CD4-positive, alpha-beta T cell treated with Interleukin-15 for 1 hour (primary cell): ENCODE data around the gene CRYBA1.
"Not testable (repeated sequence)": the region's sequence is repeated elsewhere in the genome, so short reads cannot be mapped to it uniquely, and the experiment has no call there.

Experiments
- DNase-seq: peaks from one replicate; pipeline ENCODE4 v3.0.0-alpha.2; 2020

The CRYBA1 gene

DNA sequence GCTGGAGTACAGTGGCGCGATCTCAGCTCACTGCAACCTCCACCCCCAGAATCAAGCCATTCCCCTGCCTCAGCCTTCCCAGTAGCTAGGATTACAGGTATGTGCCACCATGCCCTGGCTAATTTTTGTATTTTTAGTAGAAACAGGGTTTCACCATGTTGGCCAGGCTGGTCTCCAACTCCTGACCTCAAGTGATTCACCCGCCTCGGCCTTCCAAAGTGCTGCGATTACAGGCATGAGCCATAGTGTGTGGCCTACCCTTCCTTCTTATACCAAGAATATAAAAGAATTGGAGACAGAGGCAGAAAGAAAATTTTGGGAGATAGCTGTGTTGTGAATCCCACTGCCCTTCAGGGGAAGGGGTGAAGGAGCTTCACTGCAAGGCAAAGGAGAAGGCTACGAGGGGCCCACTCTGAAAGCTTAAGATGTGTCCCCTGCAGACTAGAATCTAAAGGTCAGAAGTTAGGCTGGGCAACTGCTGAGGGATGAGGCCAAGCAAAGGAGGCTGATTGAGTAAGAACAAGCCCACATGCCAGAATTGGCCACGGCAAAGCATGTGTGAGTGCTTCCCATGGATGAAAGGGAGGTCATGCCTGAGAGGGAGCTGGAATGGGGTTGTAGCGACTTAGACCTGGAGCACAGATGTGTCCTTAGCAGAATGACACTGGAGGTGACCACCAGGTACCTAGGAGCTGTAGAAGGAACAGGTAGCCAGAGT, 8.4 kb upstream of the CRYBA1 start:
- no peak for DNase-seq

- no peak for DNase-seq
Measured at GRCh38 chr17:29240477-29240876, 6.2 kb upstream of the CRYBA1 start.

- DNase-seq, result peak; percentile 31
Measured at GRCh38 chr17:29240968-29241963, 5.4 kb upstream of the CRYBA1 start.

DNA sequence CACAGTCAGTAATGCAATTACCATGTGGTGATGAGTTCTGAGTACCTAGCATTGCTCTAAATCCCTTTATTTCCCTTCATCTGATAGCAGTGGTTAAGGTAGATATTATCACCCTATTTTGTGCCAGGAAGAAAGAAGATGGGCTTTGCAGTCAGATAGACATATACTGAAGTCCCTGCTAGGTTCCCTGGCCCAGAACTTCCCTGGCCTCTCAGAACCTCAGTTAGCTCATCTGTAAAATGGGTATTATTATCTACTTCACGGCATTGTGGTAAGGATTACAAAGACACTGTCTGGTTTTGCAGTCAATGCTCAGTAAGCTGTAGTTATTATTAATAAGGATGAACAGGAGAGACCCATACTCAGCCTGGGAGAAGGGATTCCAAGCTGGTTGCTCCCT, 4.6 kb upstream of the CRYBA1 start:
- no peak for DNase-seq

- DNase-seq, result no peak
Measured at GRCh38 chr17:29242790-29243189, 3.9 kb upstream of the CRYBA1 start.

DNA sequence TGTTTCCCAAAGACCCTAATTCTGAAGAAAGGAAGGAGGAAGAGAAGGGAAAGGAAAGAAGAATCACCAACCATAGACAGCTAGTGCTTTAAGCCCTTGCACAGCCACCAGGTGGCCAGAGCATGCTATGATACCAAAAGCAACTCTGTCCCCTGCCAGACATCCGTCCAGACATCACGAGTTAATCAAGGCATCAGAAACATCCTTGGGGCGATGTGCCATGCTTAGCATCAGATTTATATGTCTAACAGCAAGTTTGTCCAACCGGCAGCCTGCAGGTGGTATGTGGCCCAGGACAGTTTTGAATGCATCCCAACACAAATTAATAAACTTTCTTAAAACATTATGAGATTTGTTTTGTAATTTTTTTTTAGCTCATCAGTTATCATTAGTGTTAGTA, 2.9 kb upstream of the CRYBA1 start:
- DNase-seq, result no peak

GRCh38 chr17:29245401-29245800, 1.3 kb upstream of the CRYBA1 start:
- DNase-seq, result no peak

DNA sequence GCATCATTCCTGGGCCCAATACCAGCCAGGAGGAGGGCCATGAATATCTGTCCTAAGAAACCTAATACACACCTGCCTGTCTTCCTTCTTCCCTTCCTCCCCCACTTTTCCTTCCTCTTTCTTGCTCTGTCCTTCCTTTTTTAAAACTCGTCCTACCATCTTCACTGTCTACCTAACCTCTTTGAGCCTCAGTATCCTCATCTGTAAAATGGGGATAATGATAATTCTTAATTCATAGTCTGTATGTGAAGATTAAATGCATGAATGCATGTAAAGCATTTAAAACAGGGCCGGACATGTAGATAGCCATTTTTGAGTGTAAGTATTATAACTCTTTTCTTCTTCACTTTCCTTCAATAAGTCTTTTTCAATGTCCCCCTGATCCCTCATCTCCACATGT, 560 bp downstream of the CRYBA1 start:
- DNase-seq, result no peak

DNA sequence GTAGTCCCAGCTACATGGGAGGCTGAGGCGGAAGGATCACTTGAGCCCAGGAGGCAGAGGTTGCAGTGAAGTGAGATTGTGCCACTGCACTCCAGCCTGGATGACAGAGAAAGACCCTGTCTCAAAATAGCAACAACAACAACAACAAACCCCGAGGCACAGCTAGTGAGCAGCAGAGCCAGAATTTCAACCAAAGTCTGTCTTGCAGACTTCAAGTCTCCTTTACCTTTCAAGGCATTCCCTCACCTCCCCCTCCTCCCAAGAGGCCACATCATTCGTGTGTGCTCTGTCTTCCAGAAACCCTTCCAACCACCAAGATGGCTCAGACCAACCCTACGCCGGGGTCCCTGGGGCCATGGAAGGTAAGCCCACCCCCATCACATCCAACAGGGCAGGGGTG, 2.2 kb downstream of the CRYBA1 start:
- DNase-seq, result no peak

DNA sequence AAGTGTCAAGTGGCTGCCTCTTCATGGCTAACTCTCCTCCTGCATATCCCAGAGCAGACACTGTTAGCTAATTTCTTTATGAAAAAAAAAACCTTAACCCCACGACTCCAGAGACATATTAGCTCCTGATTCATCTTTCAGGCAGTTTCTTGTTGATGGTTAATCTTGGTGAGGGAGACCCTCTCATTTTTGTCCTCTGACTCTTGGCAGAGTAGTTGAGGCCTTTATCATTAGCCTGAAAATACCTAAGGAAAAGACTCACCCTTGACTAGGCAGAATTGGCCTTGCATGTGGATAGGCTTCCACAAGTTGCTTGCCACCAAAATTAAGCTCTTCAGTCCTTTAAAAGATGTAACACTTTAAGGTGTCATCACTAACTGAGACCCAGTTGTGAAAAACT, 4.0 kb downstream of the CRYBA1 start:
- no peak for DNase-seq

GRCh38 chr17:29251184-29251583, 4.5 kb downstream of the CRYBA1 start:
- no peak for DNase-seq

DNA sequence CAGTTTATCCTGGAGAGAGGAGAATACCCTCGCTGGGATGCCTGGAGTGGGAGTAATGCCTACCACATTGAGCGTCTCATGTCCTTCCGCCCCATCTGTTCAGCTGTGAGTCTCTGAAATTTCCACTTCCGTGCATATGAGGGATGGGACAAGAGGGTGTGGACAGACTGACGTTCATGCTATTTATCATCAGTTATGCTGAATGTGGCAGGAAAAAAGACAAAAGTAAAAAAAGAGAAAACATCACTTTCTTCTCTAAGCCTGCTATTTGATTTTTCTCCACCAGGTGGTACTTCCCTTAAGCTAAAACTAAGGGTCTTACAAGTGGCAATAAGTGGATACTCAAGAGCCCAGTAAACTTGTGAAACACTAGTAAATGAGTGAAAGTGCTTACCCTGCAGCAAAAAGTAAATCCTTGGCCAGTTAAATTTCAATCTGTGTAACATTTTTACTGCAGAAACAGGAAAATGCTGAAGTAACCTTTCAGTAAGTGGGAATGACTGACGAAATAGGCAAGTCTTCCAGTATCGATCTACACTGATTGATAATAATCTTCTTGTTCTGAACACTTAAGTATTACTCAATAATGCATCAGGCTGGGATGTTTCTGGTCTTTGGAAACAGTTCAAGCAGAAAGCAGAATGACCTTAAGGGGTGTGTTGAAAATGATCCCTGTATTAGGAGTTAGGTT, 5.6 kb downstream of the CRYBA1 start:
- no peak for DNase-seq

DNA sequence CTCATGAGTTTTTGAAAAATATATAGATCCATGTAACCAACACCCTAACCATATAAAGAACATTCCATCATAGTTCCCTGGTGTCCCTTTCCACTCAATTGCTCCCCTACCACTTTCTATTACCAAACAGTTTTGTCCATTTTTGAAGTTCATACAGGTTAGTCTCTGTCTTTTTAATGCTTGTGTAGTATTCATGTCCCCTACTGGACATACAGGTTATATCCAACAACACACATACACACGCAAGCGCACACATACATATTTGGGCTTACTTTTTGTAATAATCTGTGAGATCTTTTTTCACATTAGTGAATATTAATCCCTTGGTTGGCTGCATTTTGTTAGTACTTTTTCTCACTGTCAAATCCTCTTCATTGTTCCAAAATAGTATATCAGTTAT, 6.4 kb downstream of the CRYBA1 start:
- DNase-seq, result no peak

GRCh38 chr17:29255926-29256522, 9.4 kb downstream of the CRYBA1 start:
- DNase-seq, result no peak

GRCh38 chr17:29256735-29257466, 10.2 kb downstream of the CRYBA1 start:
- no peak for DNase-seq

GRCh38 chr17:29257756-29258155, 11.1 kb downstream of the CRYBA1 start:
- no peak for DNase-seq

DNA sequence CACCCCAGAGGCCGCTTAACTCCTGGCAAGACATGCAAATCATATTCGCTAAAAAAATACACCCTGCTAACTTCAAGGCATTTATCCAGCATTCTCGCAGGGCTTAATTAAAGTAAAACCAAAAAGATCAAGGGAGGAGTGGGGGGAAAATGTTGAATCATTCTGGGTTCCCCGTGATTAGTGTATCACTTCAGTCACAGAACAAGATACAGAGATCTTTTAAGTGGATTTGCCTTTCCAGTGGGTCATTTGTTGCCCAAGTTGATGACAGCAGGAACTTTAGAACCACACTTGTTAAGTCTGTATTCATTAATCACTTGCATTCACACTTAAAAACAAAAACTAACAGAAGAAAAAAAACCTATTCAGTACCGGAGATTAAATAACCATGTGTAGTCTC, 17.3 kb downstream of the CRYBA1 start:
- no peak for DNase-seq

DNA sequence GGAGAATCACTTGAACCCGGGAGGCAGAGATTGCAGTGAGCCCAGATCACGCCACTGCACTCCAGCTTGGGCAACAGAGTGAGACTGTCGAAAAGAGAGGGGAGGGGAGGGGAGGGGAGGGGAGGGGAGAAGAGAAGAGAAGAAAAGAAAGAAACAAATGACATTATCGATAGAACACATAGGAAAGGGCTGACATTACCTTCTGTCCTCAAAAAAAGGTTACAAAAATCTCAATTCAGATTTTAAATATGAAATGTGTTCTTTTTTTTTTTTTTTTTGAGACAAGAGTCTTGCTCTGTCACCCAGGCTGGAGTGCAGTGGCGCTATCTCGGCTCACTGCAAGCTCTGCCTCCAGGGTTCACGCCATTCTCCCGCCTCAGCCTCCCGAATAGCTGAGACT, 25.3 kb downstream of the CRYBA1 start:
- not testable (repeated sequence) for DNase-seq

- DNase-seq, result no peak
Measured at GRCh38 chr17:29273924-29274323, 27.3 kb downstream of the CRYBA1 start.

- no peak for DNase-seq
Measured at GRCh38 chr17:29278692-29279091, 32.0 kb downstream of the CRYBA1 start.

DNA sequence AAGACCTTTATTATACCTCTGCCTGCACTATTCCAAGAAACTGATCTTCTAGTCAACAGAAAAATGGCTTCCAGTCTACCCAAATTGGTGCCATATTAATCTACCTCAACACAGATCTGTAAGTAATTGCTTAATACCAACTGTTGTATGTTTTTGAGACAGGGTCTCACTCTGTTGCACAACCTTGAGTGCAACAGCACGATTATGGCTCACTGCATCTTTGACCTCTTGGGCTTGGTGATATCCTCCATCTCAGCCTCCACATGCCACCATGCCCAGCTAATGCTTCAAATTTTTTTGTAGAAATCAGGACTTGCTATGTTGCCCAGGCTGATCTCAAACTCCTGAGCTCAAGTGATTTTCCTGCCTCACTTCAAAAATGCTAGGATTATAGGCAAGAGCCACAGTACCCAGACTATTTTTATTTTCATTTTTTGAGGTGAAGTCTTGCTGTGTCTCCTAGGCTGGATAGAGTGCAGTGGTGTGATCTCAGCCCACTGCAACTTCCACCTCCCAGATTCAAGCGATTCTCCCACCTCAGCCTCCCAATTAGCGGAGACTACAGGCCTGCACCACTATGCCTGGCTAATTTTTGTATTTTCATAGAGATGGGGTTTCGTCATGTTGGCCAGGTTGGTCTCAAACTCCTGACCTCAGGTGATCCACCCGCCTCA, 32.9 kb downstream of the CRYBA1 start:
- no peak for DNase-seq

DNA sequence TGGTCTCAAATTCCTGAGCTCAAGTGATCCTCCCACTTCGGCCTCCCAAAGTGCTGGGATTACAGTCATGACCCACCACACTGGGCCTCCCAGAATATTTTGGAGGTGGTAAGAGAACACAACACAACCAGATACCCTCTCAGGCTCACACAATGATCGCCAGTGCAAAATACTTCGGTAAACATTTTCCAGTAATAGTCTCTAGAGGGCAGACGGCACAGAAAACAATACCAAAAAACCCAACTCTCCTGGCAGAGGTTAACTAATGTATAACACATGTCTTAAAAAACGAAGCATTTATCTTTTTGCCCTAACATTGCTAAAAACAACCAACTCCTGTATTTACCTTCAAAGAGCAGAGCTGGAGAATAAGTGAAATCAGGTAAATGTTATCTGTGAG, 36.8 kb downstream of the CRYBA1 start:
- DNase-seq, result no peak
